K562 (cell line): ENCODE results near the gene RNF213. TPM values are rescaled to one million over a fixed set of nuclear protein-coding genes. Genes with fewer than 3 reads are reported as not detected.
A peak's percentile ranks its signal among the peaks of the same experiment; 100 is the strongest.

ENCODE experiments used
- ATAC-seq: fragments of 200-7000 bp; cut with Tn5 transposase; 3 replicates; pipeline ENCODE4 v1.9.1; 2020; ENCODE audit warnings: moderate library complexity
- BruUV-seq: library from RNA; stranded (reverse); fragments of 400-500 nt; replicated peaks from 2 replicates; lab custom pipeline; 2021; lab: Mats Ljungman, UMichigan
- CTCF ChIA-PET: fragments of 300-600 bp; formaldehyde crosslinking; extraction: SDS; loops from one replicate; lab custom pipeline; 2021; ENCODE audit warnings: low intra/inter-chr PET ratio; lab: Yijun Ruan, JAX
- POLR2A ChIA-PET: fragments of 300-600, 350-650 bp; sonication (Branson Sonifier 250); formaldehyde crosslinking; extraction: SDS; loops from one replicate; lab custom pipeline; 2021; ENCODE audit warnings: antibody characterized with exemption, inconsistent platforms; lab: Yijun Ruan, JAX
- DNase-seq, 4 experiments: peaks; one replicate each; pipeline versions ENCODE4 v3.0.0 to v3.0.0-alpha.2; 2011 to 2018; ENCODE audit warnings: low spot score in 3 of 4, mixed read lengths in 3 of 4; ENCODE audit errors: extremely low read depth in 1 of 4
- FAIRE-seq: peaks from 2 replicates; lab custom pipeline; 2011; peaks lifted over from hg19 to GRCh38; lab: Jason Lieb, UNC
- H2AFZ ChIP-seq: 2 replicates; pipeline ENCODE4 v1.6.0; 2011; ENCODE audit warnings: low read depth, low read length, control low read depth, inconsistent platforms
- H3K27ac ChIP-seq: fragments of 200-600 bp; 3 replicates; pipeline ENCODE4 v1.8.0; 2011; ENCODE audit warnings: low read depth, mild to moderate bottlenecking, control low read depth, inconsistent platforms, low read length, moderate library complexity, mixed read lengths; ENCODE audit errors: extremely low read depth
- H3K27me3 ChIP-seq, 2 experiments: fragments of 300-600 bp in 1 of 2; 2 replicates in 1 of 2; 3 replicates in 1 of 2; pipeline versions ENCODE4 v1.6.0 to v1.8.0; 2011; ENCODE audit warnings: inconsistent platforms in 2 of 2, low read length in 2 of 2, mild to moderate bottlenecking in 1 of 2, mixed read lengths in 1 of 2, moderate library complexity in 1 of 2; ENCODE audit not compliant: control insufficient read depth in 2 of 2, insufficient read depth in 2 of 2
- H3K36me3 ChIP-seq: fragments of 300-600 bp; 3 replicates; pipeline ENCODE4 v1.8.0; 2011; ENCODE audit warnings: mild to moderate bottlenecking, low read length, inconsistent platforms; ENCODE audit not compliant: control insufficient read depth, insufficient read depth
- H3K4me1 ChIP-seq, 2 experiments: fragments of 200-600 bp in 1 of 2; replicated peaks in 1 of 2; 2 replicates in 1 of 2; 3 replicates in 1 of 2; pipeline versions ENCODE4 v1.5.1 to v1.8.0; 2011; ENCODE audit warnings: inconsistent platforms in 2 of 2, low read length in 2 of 2, mild to moderate bottlenecking in 1 of 2, mixed read lengths in 1 of 2, moderate library complexity in 1 of 2; ENCODE audit not compliant: control insufficient read depth in 2 of 2, insufficient read depth in 2 of 2
- H3K4me2 ChIP-seq: 2 replicates; pipeline ENCODE4 v1.6.1; 2011; ENCODE audit warnings: low read length, control low read depth, inconsistent platforms, mixed read lengths; ENCODE audit not compliant: insufficient read depth
- H3K4me3 ChIP-seq: fragments of 200-600 bp; sonication (generic), shearing (Covaris generic); 2 replicates; pipeline ENCODE4 v1.5.1; 2016; ENCODE audit warnings: control low read depth, inconsistent platforms
- H3K79me2 ChIP-seq: fragments of 200-600 bp; 3 replicates; pipeline ENCODE4 v1.8.0; 2011; ENCODE audit warnings: low read length, inconsistent platforms; ENCODE audit not compliant: control insufficient read depth, insufficient read depth
- H3K9ac ChIP-seq, 2 experiments: 2 replicates each; pipeline versions ENCODE4 v1.6.0 to v1.6.1; 2011; ENCODE audit warnings: low read depth in 2 of 2, low read length in 2 of 2, control low read depth in 1 of 2, inconsistent platforms in 1 of 2, mild to moderate bottlenecking in 1 of 2, mixed read lengths in 1 of 2; ENCODE audit not compliant: insufficient read depth in 1 of 2
- H3K9me1 ChIP-seq: one replicate; pipeline ENCODE4 v1.6.0; 2011; ENCODE audit warnings: inconsistent platforms, mild to moderate bottlenecking, low read length, moderate library complexity; ENCODE audit not compliant: control insufficient read depth, insufficient read depth
- H3K9me3 ChIP-seq: replicated peaks from 2 replicates; pipeline ENCODE4 v1.5.1; 2011; ENCODE audit warnings: low read depth, low read length, inconsistent platforms; ENCODE audit not compliant: control insufficient read depth, insufficient read depth
- H4K20me1 ChIP-seq: replicated peaks from 2 replicates; pipeline ENCODE4 v1.6.1; 2011; ENCODE audit warnings: low read length, inconsistent platforms, mixed read lengths; ENCODE audit not compliant: control insufficient read depth, insufficient read depth
- ASH1L ChIP-seq: fragments of 450-650 bp; IDR thresholded peaks from 2 replicates; pipeline ENCODE4 v1.6.1; 2018; ENCODE audit warnings: borderline replicate concordance, mild to moderate bottlenecking, low read depth; ENCODE audit not compliant: partially characterized antibody
- CCAR2 ChIP-seq: fragments of 200-400 bp; formaldehyde crosslinking; IDR thresholded peaks from 2 replicates; pipeline ENCODE4 v1.6.1; 2017; ENCODE audit warnings: mild to moderate bottlenecking, low read depth, low read length
- ERF ChIP-seq: fragments of 450-650 bp; formaldehyde crosslinking; IDR thresholded peaks from 2 replicates; pipeline ENCODE4 v1.4.0; 2020; ENCODE audit warnings: mild to moderate bottlenecking, mixed read lengths
- KLF10 ChIP-seq: fragments of 250-450 bp; sonication (Bioruptor Pico); IDR thresholded peaks from 2 replicates; pipeline ENCODE4 v1.6.1; 2021; ENCODE audit warnings: matching md5 sums
- LEF1 ChIP-seq: fragments of 450-650 bp; IDR thresholded peaks from 2 replicates; pipeline ENCODE4 v1.6.1; 2016; ENCODE audit warnings: mild to moderate bottlenecking
- NONO ChIP-seq, 2 experiments: fragments of 200-400 bp in 1 of 2; fragments of 450-650 bp in 1 of 2; formaldehyde crosslinking in 1 of 2; IDR thresholded peaks; 2 replicates each; pipeline ENCODE4 v1.6.1; 2017; ENCODE audit warnings: low read depth in 2 of 2, mild to moderate bottlenecking in 2 of 2, moderate library complexity in 2 of 2, low read length in 1 of 2
- RFX5 ChIP-seq: IDR thresholded peaks from 2 replicates; pipeline ENCODE4 v1.6.1; 2011; ENCODE audit warnings: low read depth, mild to moderate bottlenecking, improper control_type of control experiment, low read length
- UBTF ChIP-seq, 2 experiments: IDR thresholded peaks; 2 replicates each; pipeline ENCODE4 v1.6.1; 2012; ENCODE audit warnings: improper control_type of control experiment in 2 of 2, low read depth in 2 of 2, low read length in 2 of 2, borderline replicate concordance in 1 of 2
- ZHX1 ChIP-seq: fragments of 150-350 bp; conservative IDR thresholded peaks from 2 replicates; pipeline ENCODE4 v1.6.1; 2014; ENCODE audit warnings: low read length
- ZNF239 ChIP-seq: fragments of 250-450 bp; sonication (Bioruptor Pico); IDR thresholded peaks from 2 replicates; pipeline ENCODE4 v1.4.0; 2020; ENCODE audit warnings: mild to moderate bottlenecking
- ZNF324 ChIP-seq: fragments of 250-450 bp; sonication (Bioruptor Pico); IDR thresholded peaks from 2 replicates; pipeline ENCODE4 v1.4.0; 2020; ENCODE audit warnings: mild to moderate bottlenecking
- WGBS: fragments of 100-300 bp; shearing (Covaris generic); methylation state at CpG from one replicate; pipeline ENCODE4 v1.1.6; 2016; ENCODE audit warnings: low coverage, mixed read lengths; ENCODE audit not compliant: insufficient coverage; ENCODE audit errors: missing lambda C conversion rate; 5-methylcytosine and 5-hydroxymethylcytosine counted together
- in situ Hi-C: fragments of 300-500 bp; cut with MboI; formaldehyde crosslinking; loops from 4 replicates; pipeline ENCODE4 v1.15.0; 2018; ENCODE audit warnings: inconsistent platforms, mixed read lengths
- intact Hi-C: fragments of 100-400 bp; cut with micrococcal nuclease; formaldehyde crosslinking; loops from 2 replicates; pipeline ENCODE4 v1.14.2; 2022
- polyA plus RNA-seq, 8 experiments: library from polyadenylated mRNA; depleted of rRNA in 4 of 8; stranded (reverse) in 5 of 8; unstranded in 3 of 8; fragments of >200 nt; fragmentation: Nextera tagmentation in 2 of 8; fragmentation: Illumina TruSeq in 1 of 8; extraction: Ambion mirVana in 2 of 8; extraction: Trizol in 1 of 8; gene quantifications; 2 replicates each; pipeline versions ENCODE4 v1.2.1 to v1.2.3, GENCODE V29; 2011 to 2014; ENCODE audit warnings: inconsistent platforms in 1 of 8, missing spikeins in 1 of 8
- total RNA-seq, 7 experiments: library from RNA; depleted of rRNA in 6 of 7; stranded (reverse); fragments of >200 nt in 6 of 7; fragmentation: Illumina TruSeq in 2 of 7; extraction: Trizol in 2 of 7; gene quantifications; 2 replicates each; pipeline versions ENCODE4 v1.2.1 to v1.2.3, GENCODE V29; 2011 to 2021; ENCODE audit warnings: low replicate concordance in 1 of 7
- TF ChIP-seq, protein P1 (sequence below): fragments of 450-650 bp; IDR thresholded peaks from 2 replicates; pipeline ENCODE4 v1.6.1; 2016; ENCODE audit warnings: missing biosample characterization, missing genetic modification characterization
- TF ChIP-seq, protein P2 (sequence below): fragments of 250-450 bp; sonication (Bioruptor Pico); IDR thresholded peaks from 2 replicates; pipeline ENCODE4 v1.9.0; 2021; ENCODE audit warnings: mild to moderate bottlenecking, inconsistent platforms

RNF213 gene
- total and polyA plus RNA-seq, 9 of the 15 experiments (the other 6 are each of a cell fraction or from before 2014, with no cell fraction given): 5.3 to 33.6 (median 17.9) TPM

- H2AFZ ChIP-seq: no peak overlapping the region
- DNase-seq (peak in 2 of 4 experiments; percentile 4 to 9), ATAC-seq (no peak), FAIRE-seq (no peak)
- peak overlapping the region; percentile 59; the same call in 1 of the 2 replicates for H3K4me3 ChIP-seq
- H3K4me1 ChIP-seq: peaks cover 3 to 19% of the 10 kb centered on the region in 2 experiments; a peak in 4 of 5 replicates
- peaks cover 7 to 16% of the 10 kb centered on the region in 2 experiments; a peak in 4 of 5 replicates for H3K27me3 ChIP-seq
- H3K9me1 ChIP-seq: no peaks in the 10 kb centered on the region
- H3K36me3 ChIP-seq: 0 out of 3 replicates have a peak, but pooled peaks cover 3% of the 10 kb centered on the region
- ChIA-PET POLR2A (no interaction called here), CTCF (interaction anchor here (0.7 kb wide), 1 partner anchor 322 kb away, joined by 3 read pairs; no protein-coding TSS in a partner anchor)
- peaks cover 7% of the 10 kb centered on the region; the same call in 2 of the 3 replicates for H3K79me2 ChIP-seq
- no peak overlapping the region; the same call in 1 of the 2 replicates for H3K4me2 ChIP-seq
- WGBS: 68% methylated on average over 7 of the region's 7 CpGs
- in situ Hi-C loops (no loop called here), intact Hi-C loops (no loop called here)
- BruUV-seq: no TSS peak
- H3K27ac ChIP-seq: no peak overlapping the region
- no peak overlapping the region for H3K9ac ChIP-seq
- H4K20me1 ChIP-seq: no peaks in the 10 kb centered on the region
- H3K9me3 ChIP-seq: no peaks in the 10 kb centered on the region
- TF ChIP-seq ZNF239 (CRISPR knock-in tag) (no peak), ZHX1 (no peak), LEF1 (no peak), ZNF324 (no peak), NONO (IDR thresholded peaks at IDR 0.05; ENCODE audit: low read depth in 2 of 2, low read length in 1 of 2) (no peak), UBTF (IDR thresholded peaks at IDR 0.05; ENCODE audit: borderline replicate concordance in 1 of 2, low read depth in 2 of 2, low read length in 2 of 2) (no peak), CCAR2 (no peak), ASH1L (no peak), RFX5 (no peak), KLF10 (CRISPR knock-in tag) (no peak), ERF (no peak)
- TF ChIP-seq, protein P1, sequence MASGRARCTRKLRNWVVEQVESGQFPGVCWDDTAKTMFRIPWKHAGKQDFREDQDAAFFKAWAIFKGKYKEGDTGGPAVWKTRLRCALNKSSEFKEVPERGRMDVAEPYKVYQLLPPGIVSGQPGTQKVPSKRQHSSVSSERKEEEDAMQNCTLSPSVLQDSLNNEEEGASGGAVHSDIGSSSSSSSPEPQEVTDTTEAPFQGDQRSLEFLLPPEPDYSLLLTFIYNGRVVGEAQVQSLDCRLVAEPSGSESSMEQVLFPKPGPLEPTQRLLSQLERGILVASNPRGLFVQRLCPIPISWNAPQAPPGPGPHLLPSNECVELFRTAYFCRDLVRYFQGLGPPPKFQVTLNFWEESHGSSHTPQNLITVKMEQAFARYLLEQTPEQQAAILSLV (tag): no peak
- TF ChIP-seq, protein P2, sequence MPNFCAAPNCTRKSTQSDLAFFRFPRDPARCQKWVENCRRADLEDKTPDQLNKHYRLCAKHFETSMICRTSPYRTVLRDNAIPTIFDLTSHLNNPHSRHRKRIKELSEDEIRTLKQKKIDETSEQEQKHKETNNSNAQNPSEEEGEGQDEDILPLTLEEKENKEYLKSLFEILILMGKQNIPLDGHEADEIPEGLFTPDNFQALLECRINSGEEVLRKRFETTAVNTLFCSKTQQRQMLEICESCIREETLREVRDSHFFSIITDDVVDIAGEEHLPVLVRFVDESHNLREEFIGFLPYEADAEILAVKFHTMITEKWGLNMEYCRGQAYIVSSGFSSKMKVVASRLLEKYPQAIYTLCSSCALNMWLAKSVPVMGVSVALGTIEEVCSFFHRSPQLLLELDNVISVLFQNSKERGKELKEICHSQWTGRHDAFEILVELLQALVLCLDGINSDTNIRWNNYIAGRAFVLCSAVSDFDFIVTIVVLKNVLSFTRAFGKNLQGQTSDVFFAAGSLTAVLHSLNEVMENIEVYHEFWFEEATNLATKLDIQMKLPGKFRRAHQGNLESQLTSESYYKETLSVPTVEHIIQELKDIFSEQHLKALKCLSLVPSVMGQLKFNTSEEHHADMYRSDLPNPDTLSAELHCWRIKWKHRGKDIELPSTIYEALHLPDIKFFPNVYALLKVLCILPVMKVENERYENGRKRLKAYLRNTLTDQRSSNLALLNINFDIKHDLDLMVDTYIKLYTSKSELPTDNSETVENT: no peak
These were observed 155.7 kb downstream of the RNF213 start for GRCh38 chr17:80416260-80416939.
